K562 (cell line): ENCODE measurements around the gene WNT3. TPM values are rescaled to one million over a fixed set of nuclear protein-coding genes. Genes with fewer than 3 reads are reported as not detected.
A peak's percentile ranks its signal among the peaks of the same experiment; 100 is the strongest.

Source experiments
- CTBP1 ChIP-seq: fragments of 450-650 bp; IDR thresholded peaks from 2 replicates; pipeline ENCODE4 v1.6.1; 2016; ENCODE audit warnings: borderline replicate concordance
- EP400 ChIP-seq: fragments of 450-650 bp; IDR thresholded peaks from 2 replicates; pipeline ENCODE4 v1.6.1; 2017; ENCODE audit warnings: antibody characterized with exemption, mild to moderate bottlenecking, moderate library complexity
- KAT2B ChIP-seq: IDR thresholded peaks from one replicate; pipeline ENCODE4 v1.6.1; 2012; ENCODE audit warnings: low read depth, mild to moderate bottlenecking, control low read depth, inconsistent platforms, low read length, moderate library complexity
- MBD2 ChIP-seq: sonication (generic); IDR thresholded peaks from 2 replicates; pipeline ENCODE4 v1.6.1; 2016; ENCODE audit warnings: low read depth, borderline replicate concordance
- MYC ChIP-seq, 2 experiments: fragments of 250-450 bp in 1 of 2; sonication (Bioruptor Pico) in 1 of 2; IDR thresholded peaks; 2 replicates each; pipeline versions ENCODE4 v1.5.1 to v1.6.1; 2012 to 2021; ENCODE audit warnings: low read depth in 2 of 2, borderline replicate concordance in 1 of 2, improper control_type of control experiment in 1 of 2, low read length in 1 of 2, mild to moderate bottlenecking in 1 of 2, moderate library complexity in 1 of 2
- NCOA6 ChIP-seq: fragments of 450-650 bp; IDR thresholded peaks from 2 replicates; pipeline ENCODE4 v1.6.1; 2017; ENCODE audit warnings: mild to moderate bottlenecking
- PHF21A ChIP-seq: fragments of 450-650 bp; IDR thresholded peaks from 2 replicates; pipeline ENCODE4 v1.6.1; 2017; ENCODE audit warnings: low read depth, borderline replicate concordance
- PHF8 ChIP-seq: fragments of 200-600 bp; sonication (generic); IDR thresholded peaks from 2 replicates; pipeline ENCODE4 v1.6.1; 2012; ENCODE audit warnings: mixed run types, mild to moderate bottlenecking, inconsistent platforms, low read length, moderate library complexity, borderline replicate concordance
- POLR2A ChIP-seq: fragments of 450-650 bp; conservative IDR thresholded peaks from 2 replicates; pipeline ENCODE4 v1.6.1; 2016
- SMAD4 ChIP-seq: fragments of 250-450 bp; sonication (Bioruptor Pico); conservative IDR thresholded peaks from 2 replicates; pipeline ENCODE4 v1.8.0; 2021; ENCODE audit warnings: inconsistent platforms, mild to moderate bottlenecking, moderate library complexity
- TAF1 ChIP-seq: IDR thresholded peaks from 2 replicates; pipeline ENCODE4 v1.6.1; 2011; ENCODE audit warnings: mild to moderate bottlenecking, low read length, moderate library complexity; ENCODE audit not compliant: insufficient read depth, control insufficient read depth, severe bottlenecking; ENCODE audit errors: extremely low read depth
- XRCC3 ChIP-seq: fragments of 450-650 bp; IDR thresholded peaks from 2 replicates; pipeline ENCODE4 v1.6.1; 2017; ENCODE audit warnings: mild to moderate bottlenecking, moderate library complexity
- ZBTB2 ChIP-seq: fragments of 450-650 bp; IDR thresholded peaks from 2 replicates; pipeline ENCODE4 v1.6.1; 2016; ENCODE audit warnings: antibody characterized with exemption
- ZBTB49 ChIP-seq: sonication (generic); formaldehyde crosslinking; IDR thresholded peaks from 2 replicates; pipeline ENCODE4 v1.8.0; 2022; ENCODE audit warnings: missing genetic modification reagents, mild to moderate bottlenecking, borderline replicate concordance
- ZFPM2 ChIP-seq: fragments of 250-450 bp; sonication (Bioruptor Pico); IDR thresholded peaks from 2 replicates; pipeline ENCODE4 v1.5.1; 2022; ENCODE audit warnings: mild to moderate bottlenecking
- ZNF24 ChIP-seq: fragments of 450-650 bp; IDR thresholded peaks from 2 replicates; pipeline ENCODE4 v1.6.1; 2016
- ZNF551 ChIP-seq: fragments of 250-450 bp; sonication (Bioruptor Pico); IDR thresholded peaks from 2 replicates; pipeline ENCODE4 v1.5.0; 2021; ENCODE audit warnings: mild to moderate bottlenecking, moderate library complexity
- ZNF644 ChIP-seq: fragments of 200-800 bp; sonication (Bioruptor generic); IDR thresholded peaks from 2 replicates; pipeline ENCODE4 v1.6.1; 2016; ENCODE audit warnings: low read depth, missing genetic modification characterization, missing compliant biosample characterization
- polyA plus RNA-seq, 8 experiments: library from polyadenylated mRNA; depleted of rRNA in 4 of 8; stranded (reverse) in 5 of 8; unstranded in 3 of 8; fragments of >200 nt; fragmentation: Nextera tagmentation in 2 of 8; fragmentation: Illumina TruSeq in 1 of 8; extraction: Ambion mirVana in 2 of 8; extraction: Trizol in 1 of 8; gene quantifications; 2 replicates each; pipeline versions ENCODE4 v1.2.1 to v1.2.3, GENCODE V29; 2011 to 2014; ENCODE audit warnings: inconsistent platforms in 1 of 8, missing spikeins in 1 of 8
- total RNA-seq, 7 experiments: library from RNA; depleted of rRNA in 6 of 7; stranded (reverse); fragments of >200 nt in 6 of 7; fragmentation: Illumina TruSeq in 2 of 7; extraction: Trizol in 2 of 7; gene quantifications; 2 replicates each; pipeline versions ENCODE4 v1.2.1 to v1.2.3, GENCODE V29; 2011 to 2021; ENCODE audit warnings: low replicate concordance in 1 of 7
- TF ChIP-seq, protein P1 (sequence below): fragments of 200-800 bp; sonication (Bioruptor generic); IDR thresholded peaks from 2 replicates; pipeline ENCODE4 v1.6.1; 2017; ENCODE audit warnings: missing genetic modification characterization, missing compliant biosample characterization
- TF ChIP-seq, protein P2 (sequence below), 2 experiments: IDR thresholded peaks; 2 replicates each; pipeline ENCODE4 v1.6.1; 2011; ENCODE audit warnings: borderline replicate concordance in 1 of 2, control low read depth in 1 of 2, low read depth in 1 of 2, low read length in 1 of 2, mild to moderate bottlenecking in 1 of 2, mixed read lengths in 1 of 2, moderate library complexity in 1 of 2; ENCODE audit not compliant: insufficient read depth in 1 of 2, insufficient read length in 1 of 2, poor library complexity in 1 of 2, severe bottlenecking in 1 of 2; ENCODE audit errors: extremely low read depth in 1 of 2

The WNT3 gene
- total and polyA plus RNA-seq, 9 of the 15 experiments (the other 6 are each of a cell fraction or from before 2014, with no cell fraction given), result 1.5 to 6.1 (median 3.3) TPM

DNA sequence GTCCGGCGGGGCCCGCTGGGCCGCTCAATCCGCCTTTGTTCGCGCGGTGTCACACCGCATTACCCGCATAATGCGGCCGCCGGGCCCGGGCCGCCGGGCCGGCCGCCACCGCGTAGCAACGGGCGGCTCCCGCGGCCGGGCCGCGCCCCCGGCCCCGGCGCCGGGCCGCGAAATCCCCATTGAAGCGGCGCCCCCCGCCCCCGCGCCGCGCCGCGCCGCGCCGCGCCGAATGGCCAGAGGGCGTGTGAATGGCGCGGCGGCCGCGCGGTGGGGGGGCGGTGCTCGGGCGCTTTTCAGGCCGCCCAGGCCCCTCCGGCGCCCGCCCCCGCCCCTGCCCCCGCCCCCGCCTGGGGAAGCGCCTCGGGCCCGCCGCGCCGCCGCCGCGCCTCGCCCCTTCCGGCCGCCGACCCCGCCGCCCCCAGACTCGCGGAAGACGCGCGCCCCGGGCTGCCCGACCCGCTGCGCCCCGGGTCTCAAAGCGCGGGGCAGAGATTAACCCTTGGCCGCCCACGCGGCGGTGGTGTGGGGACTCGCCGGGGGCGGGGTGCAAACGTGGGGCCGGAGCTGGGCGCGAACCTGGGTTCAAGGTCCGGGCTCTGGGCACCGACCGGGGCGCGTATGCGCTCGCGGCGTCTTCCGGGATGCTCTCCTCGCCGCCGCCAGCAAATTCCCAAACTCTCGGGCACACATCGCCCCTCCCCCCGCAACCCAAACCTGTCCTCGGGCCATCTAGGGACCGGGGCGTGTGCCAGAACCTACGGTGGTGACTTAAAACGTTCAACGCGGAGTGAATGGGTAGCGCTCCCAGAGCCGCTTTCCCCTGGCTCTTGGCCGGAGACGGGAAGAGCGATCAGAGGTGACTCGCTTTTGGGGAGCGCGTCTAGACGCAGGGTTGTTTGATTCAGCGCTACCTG lies 46.7 kb downstream of the WNT3 start (continued):
- TF ChIP-seq, protein P1, sequence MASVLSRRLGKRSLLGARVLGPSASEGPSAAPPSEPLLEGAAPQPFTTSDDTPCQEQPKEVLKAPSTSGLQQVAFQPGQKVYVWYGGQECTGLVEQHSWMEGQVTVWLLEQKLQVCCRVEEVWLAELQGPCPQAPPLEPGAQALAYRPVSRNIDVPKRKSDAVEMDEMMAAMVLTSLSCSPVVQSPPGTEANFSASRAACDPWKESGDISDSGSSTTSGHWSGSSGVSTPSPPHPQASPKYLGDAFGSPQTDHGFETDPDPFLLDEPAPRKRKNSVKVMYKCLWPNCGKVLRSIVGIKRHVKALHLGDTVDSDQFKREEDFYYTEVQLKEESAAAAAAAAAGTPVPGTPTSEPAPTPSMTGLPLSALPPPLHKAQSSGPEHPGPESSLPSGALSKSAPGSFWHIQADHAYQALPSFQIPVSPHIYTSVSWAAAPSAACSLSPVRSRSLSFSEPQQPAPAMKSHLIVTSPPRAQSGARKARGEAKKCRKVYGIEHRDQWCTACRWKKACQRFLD (CRISPR knock-in tag), result no peak
- peak; percentile 1; the same call in 1 of the 2 replicates for TF ChIP-seq ZNF644 (tag)
- TF ChIP-seq PHF8, result peak; percentile 47; the same call in 1 of the 2 replicates
- peak; percentile 22 for TF ChIP-seq MYC (IDR thresholded peaks at IDR 0.05; ENCODE audit: low read depth, low read length)
- TF ChIP-seq MYC (CRISPR knock-in tag; IDR thresholded peaks at IDR 0.05; ENCODE audit: borderline replicate concordance, low read depth), result no peak
- peak; percentile 12; the same call in 1 of the 2 replicates for TF ChIP-seq MBD2
- 0 out of 2 replicates have a peak, but pooled peaks have one; percentile 4 for TF ChIP-seq ZNF24
- TF ChIP-seq, protein P2, sequence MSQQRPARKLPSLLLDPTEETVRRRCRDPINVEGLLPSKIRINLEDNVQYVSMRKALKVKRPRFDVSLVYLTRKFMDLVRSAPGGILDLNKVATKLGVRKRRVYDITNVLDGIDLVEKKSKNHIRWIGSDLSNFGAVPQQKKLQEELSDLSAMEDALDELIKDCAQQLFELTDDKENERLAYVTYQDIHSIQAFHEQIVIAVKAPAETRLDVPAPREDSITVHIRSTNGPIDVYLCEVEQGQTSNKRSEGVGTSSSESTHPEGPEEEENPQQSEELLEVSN (IDR thresholded peaks at IDR 0.05; ENCODE audit: borderline replicate concordance in 1 of 2, extremely low read depth in 1 of 2, insufficient read depth in 1 of 2, insufficient read length in 1 of 2, low read depth in 1 of 2, low read length in 1 of 2, poor library complexity in 1 of 2, severe bottlenecking in 1 of 2), result peak; percentile 6 to 46
- no peak for TF ChIP-seq ZNF551 (CRISPR knock-in tag)
- peak; percentile 79 for TF ChIP-seq CTBP1
- TF ChIP-seq SMAD4 (CRISPR knock-in tag), result peak; percentile 60; the same call in 1 of the 2 replicates
- no peak for TF ChIP-seq PHF21A
- peak; percentile 6 for TF ChIP-seq TAF1
- TF ChIP-seq NCOA6, result no peak
- peak; percentile 38; the same call in 1 of the 2 replicates for TF ChIP-seq EP400
- TF ChIP-seq ZBTB49 (CRISPR knock-in tag), result no peak
- TF ChIP-seq POLR2A, result peak; percentile 55
- TF ChIP-seq ZBTB2, result 0 out of 2 replicates have a peak, but pooled peaks have one; percentile 44
- TF ChIP-seq KAT2B, result no peak
- no peak for TF ChIP-seq XRCC3
- TF ChIP-seq ZFPM2 (CRISPR knock-in tag), result no peak
